HEK293 (cell line): Measurements from ENCODE around the gene NELL1.

ENCODE experiments used
- CTCF ChIP-seq: fragments of 450-650 bp; formaldehyde crosslinking; IDR thresholded peaks from 2 replicates; pipeline ENCODE4 v1.5.1; 2016; ENCODE audit warnings: missing biosample characterization, missing genetic modification characterization
- ELK4 ChIP-seq: IDR thresholded peaks from 2 replicates; pipeline ENCODE4 v1.6.1; 2011; ENCODE audit warnings: mild to moderate bottlenecking, low read depth, low read length, borderline replicate concordance
- KLF10 ChIP-seq: fragments of 450-650 bp; IDR thresholded peaks from 2 replicates; pipeline ENCODE4 v1.5.1; 2018; ENCODE audit warnings: missing biosample characterization, mild to moderate bottlenecking, missing genetic modification characterization
- PRDM10 ChIP-seq: fragments of 450-650 bp; formaldehyde crosslinking; IDR thresholded peaks from 2 replicates; pipeline ENCODE4 v1.5.1; 2016; ENCODE audit warnings: missing biosample characterization, missing genetic modification characterization
- PRDM6 ChIP-seq: fragments of 450-650 bp; formaldehyde crosslinking; IDR thresholded peaks from 2 replicates; pipeline ENCODE4 v1.5.1; 2017; ENCODE audit warnings: missing biosample characterization, missing genetic modification characterization
- ZNF221 ChIP-seq: fragments of 450-650 bp; formaldehyde crosslinking; IDR thresholded peaks from 2 replicates; pipeline ENCODE4 v1.5.1; 2017; ENCODE audit warnings: missing biosample characterization, missing genetic modification characterization, borderline replicate concordance
- ZNF26 ChIP-seq: fragments of 450-650 bp; formaldehyde crosslinking; IDR thresholded peaks from 2 replicates; pipeline ENCODE4 v1.5.1; 2016; ENCODE audit warnings: missing biosample characterization, missing genetic modification characterization
- ZNF274 ChIP-seq, 2 experiments: fragments of 200-500 bp in 1 of 2; fragments of 450-650 bp in 1 of 2; sonication (Bioruptor generic) in 1 of 2; formaldehyde crosslinking in 1 of 2; IDR thresholded peaks; 2 replicates each; pipeline versions ENCODE4 v1.5.1 to v1.6.1; 2014 to 2016; ENCODE audit warnings: borderline replicate concordance in 1 of 2, inconsistent platforms in 1 of 2, low read length in 1 of 2, missing biosample characterization in 1 of 2, missing genetic modification characterization in 1 of 2
- ZNF501 ChIP-seq: fragments of 450-650 bp; formaldehyde crosslinking; IDR thresholded peaks from 2 replicates; pipeline ENCODE4 v1.5.1; 2016; ENCODE audit warnings: missing biosample characterization, missing genetic modification characterization
- ZNF654 ChIP-seq: fragments of 450-650 bp; formaldehyde crosslinking; IDR thresholded peaks from 2 replicates; pipeline ENCODE4 v1.5.1; 2016; ENCODE audit warnings: low read depth, missing biosample characterization, missing genetic modification characterization

DNA sequence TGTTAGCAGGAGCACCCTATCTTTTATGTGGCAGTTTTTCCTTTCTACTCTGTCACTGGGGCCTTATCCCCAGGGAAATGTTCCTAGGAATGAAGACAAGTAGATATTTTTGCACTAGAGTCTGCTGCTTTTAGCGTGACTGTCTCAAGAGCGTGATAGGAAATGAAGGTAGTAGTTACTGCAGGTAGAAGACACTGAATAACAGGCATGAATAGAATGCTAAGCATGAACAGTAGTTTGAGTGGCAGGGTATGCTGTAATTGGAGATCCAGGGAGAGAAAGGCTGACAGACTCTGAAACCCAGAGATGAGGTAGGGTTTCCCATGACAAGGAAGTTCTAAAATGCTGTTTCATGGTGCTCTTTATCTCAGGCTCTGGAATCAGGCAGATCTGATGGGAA, 475.1 kb downstream of the NELL1 start:
- TF ChIP-seq ZNF26 (tag by site-specific recombination) (no peak), ZNF654 (tag by site-specific recombination) (no peak), CTCF (tag by site-specific recombination) (no peak), KLF10 (no peak), ZNF501 (no peak), PRDM6 (tag by site-specific recombination) (no peak), PRDM10 (no peak), ELK4 (no peak), ZNF274 (IDR thresholded peaks at IDR 0.05; ENCODE audit: low read length) (no peak), ZNF274 (tag by site-specific recombination; IDR thresholded peaks at IDR 0.05; ENCODE audit: borderline replicate concordance) (no peak), ZNF221 (tag by site-specific recombination) (no peak)
